ENCODE data around the gene PIP4P1. TPM values are rescaled to one million over a fixed set of nuclear protein-coding genes. Genes with fewer than 3 reads are reported as not detected.
A peak's percentile ranks its signal among the peaks of the same experiment; 100 is the strongest.

PIP4P1 gene
- total and polyA plus RNA-seq, 2 of the 8 experiments (the other 6 are each of a cell fraction or from before 2014, with no cell fraction given), result 29.5 to 60.0 TPM

- Histone ChIP-seq H3K27ac (ENCODE audit: low read depth, low read length) (peak within 1 kb of the TSS; percentile 99), H3K4me2 (ENCODE audit: insufficient read depth in 1 of 2, low read depth in 2 of 2, low read length in 2 of 2) (peak within 1 kb of the TSS; percentile 74 to 79), H2BK15ac (ENCODE audit: low read length) (peak within 1 kb of the TSS; percentile 100; the same call in 1 of the 2 replicates), H2AFZ (ENCODE audit: low read length) (peak within 1 kb of the TSS; percentile 94), H3K27me3 (replicated peaks in 1 of 4; ENCODE audit: control insufficient read depth in 3 of 4, extremely low read depth in 1 of 4, insufficient read depth in 3 of 4, low read length in 3 of 4) (no peaks in the 10 kb centered on the region), H3K79me1 (ENCODE audit: low read depth, low read length) (0 out of 2 replicates have a peak, but pooled peaks cover 4% of the 10 kb centered on the region), H3K14ac (ENCODE audit: insufficient read length) (no peak within 1 kb of the TSS), H3K56ac (replicated peaks; ENCODE audit: insufficient read length, low read depth, low read length) (peak within 1 kb of the TSS; percentile 81), H2BK20ac (ENCODE audit: low read length) (no peak within 1 kb of the TSS), H3K4me3 (ENCODE audit: extremely low read depth in 1 of 4, insufficient read depth in 2 of 4, low read depth in 3 of 4, low read length in 4 of 4) (peak within 1 kb of the TSS; percentile 86 to 95 (median 90)), H3K36me3 (ENCODE audit: control insufficient read depth in 2 of 4, insufficient read depth in 4 of 4, low read length in 3 of 4) (peaks cover 26 to 59% (median 46%) of the 10 kb centered on the region in 4 experiments), H3K18ac (ENCODE audit: extremely low read depth, low read length) (peak within 1 kb of the TSS; percentile 97), H2BK120ac (replicated peaks; ENCODE audit: low read depth, low read length) (no peak within 1 kb of the TSS), H2BK12ac (ENCODE audit: low read depth, low read length) (peak within 1 kb of the TSS; percentile 99), H4K8ac (ENCODE audit: extremely low read depth, insufficient read depth, low read length) (peak within 1 kb of the TSS; percentile 87; the same call in 1 of the 2 replicates), H4K91ac (replicated peaks; ENCODE audit: insufficient read length, low read length) (peak within 1 kb of the TSS; percentile 81), H3K23ac (ENCODE audit: insufficient read length) (no peak within 1 kb of the TSS), H2AK5ac (ENCODE audit: low read depth, low read length) (peak within 1 kb of the TSS; percentile 94; the same call in 1 of the 2 replicates), H3K4ac (replicated peaks; ENCODE audit: insufficient read length, low read depth, low read length) (peak within 1 kb of the TSS; percentile 1), H3K4me1 (replicated peaks in 1 of 4; ENCODE audit: control insufficient read depth in 3 of 4, insufficient read depth in 4 of 4, low read length in 3 of 4) (peaks cover 0 to 10% (median 1%) of the 10 kb centered on the region in 4 experiments; a peak in 4 of 7 replicates), H3K9me3 (ENCODE audit: insufficient read depth in 2 of 2, low read depth in 1 of 2, low read length in 1 of 2) (no peaks in the 10 kb centered on the region), H3K9ac (replicated peaks in 1 of 4; ENCODE audit: extremely low read depth in 1 of 4, low read depth in 3 of 4, low read length in 3 of 4) (peak within 1 kb of the TSS; percentile 96 to 100 (median 98)), H4K5ac (ENCODE audit: insufficient read length, low read depth, low read length) (peak within 1 kb of the TSS; percentile 80), H2BK5ac (ENCODE audit: low read depth, low read length) (peak within 1 kb of the TSS; percentile 100), H3K23me2 (ENCODE audit: low read depth, low read length) (peaks cover 8% of the 10 kb centered on the region), H4K20me1 (replicated peaks in 1 of 2; ENCODE audit: control insufficient read depth in 1 of 2, insufficient read depth in 2 of 2, low read length in 2 of 2) (peaks cover 0 to 5% of the 10 kb centered on the region in 2 experiments), H3K79me2 (ENCODE audit: control insufficient read depth in 1 of 2, insufficient read depth in 2 of 2, low read length in 2 of 2) (peaks cover 3 to 39% of the 10 kb centered on the region in 2 experiments)
- ChIA-PET POLR2A (ENCODE audit: partially characterized antibody) (interaction anchor here (0.6 to 5.5 kb wide), 40 partner anchors 10 to 227 kb away, joined by 3 to 88 read pairs (median 5); partner anchors contain the start of genes KLHL33, PARP2, PNP and TEP1), CTCF (ENCODE audit: partially characterized antibody) (interaction anchor here (0.5 to 3.7 kb wide), 9 partner anchors 8 to 152 kb away, joined by 3 to 9 read pairs (median 3); partner anchors contain the start of gene TEP1)
- FAIRE-seq, result peak; percentile 92
- WGBS, 2 experiments (ENCODE audit: extremely low coverage in 1 of 2, insufficient coverage in 1 of 2, insufficient read length in 1 of 2, insufficient replicate concordance in 2 of 2, low coverage in 1 of 2, low lambda C conversion rate in 2 of 2, missing lambda C conversion rate in 1 of 2), result 2% methylated on average over 56 of the region's 56 CpGs; no CpG with 5 or more reads in 1 of the 2 experiments
- peak; percentile 93 to 95 for DNase-seq (ENCODE audit: low read depth in 1 of 2, low spot score in 2 of 2)
- TF ChIP-seq SP1 (IDR thresholded peaks at IDR 0.05; ENCODE audit: low read depth, low read length) (0 out of 2 replicates have a peak, but pooled peaks have one; percentile 2), SAP30 (IDR thresholded peaks at IDR 0.05; ENCODE audit: insufficient read depth, insufficient replicate concordance, low read length) (peak; percentile 91), NRF1 (IDR thresholded peaks at IDR 0.05; ENCODE audit: low read depth, low read length) (no peak; the same call in 1 of the 2 replicates), TBP (IDR thresholded peaks at IDR 0.05; ENCODE audit: low read depth, low read length) (peak; percentile 89), KDM4A (IDR thresholded peaks at IDR 0.05; ENCODE audit: low read depth, low read length, severe bottlenecking) (peak; percentile 56), FOSL1 (IDR thresholded peaks at IDR 0.05; ENCODE audit: insufficient read depth, low read depth, low read length) (no peak), POLR2AphosphoS5 (IDR thresholded peaks at IDR 0.05; ENCODE audit: low read depth, low read length) (peak; percentile 97), KDM5A (IDR thresholded peaks at IDR 0.05; ENCODE audit: low read length) (0 out of 2 replicates have a peak, but pooled peaks have one; percentile 53), SIX5 (IDR thresholded peaks at IDR 0.05; ENCODE audit: low read depth, low read length) (no peak)
These were observed 6.5 kb downstream of the PIP4P1 start, which contains the start of the genes APEX1 and OSGEP for GRCh38 chr14:20454516-20455354. APEX1 (plus strand) TSS chr14:20455226; CDS start chr14:20455646, 420 bp downstream. OSGEP (minus strand) TSS chr14:20454812; CDS start chr14:20454683, 129 bp downstream.
